ENCODE measurements around the gene SUPT6H.

DNA sequence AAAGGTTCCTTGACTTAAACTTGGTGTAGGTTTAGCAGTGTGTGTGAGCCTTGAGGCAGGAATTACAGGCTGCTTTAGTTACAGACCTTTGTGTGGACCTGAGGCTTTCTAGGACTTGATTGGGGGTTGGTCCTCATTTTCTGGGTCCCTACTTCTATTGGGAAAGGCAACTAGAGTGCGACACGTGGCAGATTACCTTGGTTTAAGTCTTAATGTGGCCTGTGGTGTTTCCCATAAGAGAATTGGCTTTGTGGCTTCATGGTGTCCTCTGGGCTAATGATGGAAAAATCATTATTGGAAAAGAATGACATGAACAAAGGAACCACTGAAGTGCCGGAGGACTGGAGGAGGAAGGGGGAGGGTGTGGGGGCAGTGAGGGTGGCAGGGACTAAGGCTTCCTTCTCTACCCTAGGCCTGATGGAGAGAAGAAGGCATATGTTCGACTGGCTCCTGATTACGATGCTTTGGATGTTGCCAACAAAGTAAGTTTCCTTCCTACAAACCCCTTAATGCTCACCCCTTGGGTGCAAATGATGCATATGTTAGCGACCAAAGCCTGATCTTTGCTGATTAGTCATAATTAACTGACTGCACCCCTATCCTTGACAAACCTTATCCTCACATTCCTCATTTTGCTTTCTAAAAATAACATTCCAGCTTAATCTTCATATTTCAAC, 61.3 kb downstream of the SUPT6H start:
- TF ChIP-seq, protein P1, sequence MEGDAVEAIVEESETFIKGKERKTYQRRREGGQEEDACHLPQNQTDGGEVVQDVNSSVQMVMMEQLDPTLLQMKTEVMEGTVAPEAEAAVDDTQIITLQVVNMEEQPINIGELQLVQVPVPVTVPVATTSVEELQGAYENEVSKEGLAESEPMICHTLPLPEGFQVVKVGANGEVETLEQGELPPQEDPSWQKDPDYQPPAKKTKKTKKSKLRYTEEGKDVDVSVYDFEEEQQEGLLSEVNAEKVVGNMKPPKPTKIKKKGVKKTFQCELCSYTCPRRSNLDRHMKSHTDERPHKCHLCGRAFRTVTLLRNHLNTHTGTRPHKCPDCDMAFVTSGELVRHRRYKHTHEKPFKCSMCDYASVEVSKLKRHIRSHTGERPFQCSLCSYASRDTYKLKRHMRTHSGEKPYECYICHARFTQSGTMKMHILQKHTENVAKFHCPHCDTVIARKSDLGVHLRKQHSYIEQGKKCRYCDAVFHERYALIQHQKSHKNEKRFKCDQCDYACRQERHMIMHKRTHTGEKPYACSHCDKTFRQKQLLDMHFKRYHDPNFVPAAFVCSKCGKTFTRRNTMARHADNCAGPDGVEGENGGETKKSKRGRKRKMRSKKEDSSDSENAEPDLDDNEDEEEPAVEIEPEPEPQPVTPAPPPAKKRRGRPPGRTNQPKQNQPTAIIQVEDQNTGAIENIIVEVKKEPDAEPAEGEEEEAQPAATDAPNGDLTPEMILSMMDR (IDR thresholded peaks at IDR 0.05), result no peak
- no peak for TF ChIP-seq POLR2A (IDR thresholded peaks at IDR 0.05)
